Common myeloid progenitor, CD34-positive (primary cell): ENCODE results near the gene C6orf132.
A peak's percentile ranks its signal among the peaks of the same experiment; 100 is the strongest.
"Not testable (repeated sequence)": the region's sequence is repeated elsewhere in the genome, so short reads cannot be mapped to it uniquely, and the experiment has no call there.

Experiments used
- CTCF ChIA-PET: fragments of 350-600 bp; sonication (Branson Sonifier 250); formaldehyde crosslinking; loops from one replicate; lab custom pipeline; 2021; ENCODE audit warnings: antibody characterized with exemption; lab: Charles Lee
- POLR2A ChIA-PET: fragments of 350-600 bp; sonication (Branson Sonifier 250); formaldehyde crosslinking; loops from one replicate; lab custom pipeline; 2021; ENCODE audit warnings: antibody characterized with exemption; lab: Charles Lee
- DNase-seq, 3 donors: peaks; one replicate each; pipeline versions ENCODE4 v3.0.0 to v3.0.0-alpha.2; 2013
- H3K27ac ChIP-seq, 2 experiments: 1 replicate in 1 of 2; 2 replicates in 1 of 2; pipeline ENCODE4 v1.7.0; 2013; ENCODE audit warnings: inconsistent platforms in 2 of 2, low read length in 2 of 2, mild to moderate bottlenecking in 2 of 2, low read depth in 1 of 2, moderate library complexity in 1 of 2; ENCODE audit not compliant: severe bottlenecking in 2 of 2, insufficient read depth in 1 of 2, poor library complexity in 1 of 2
- H3K27me3 ChIP-seq, 5 experiments: replicated peaks in 2 of 5; 1 replicate in 3 of 5; 2 replicates in 2 of 5; pipeline versions ENCODE4 v1.6.1 to v1.7.0; 2013; ENCODE audit warnings: low read length in 4 of 5, mild to moderate bottlenecking in 2 of 5, moderate library complexity in 2 of 5, inconsistent platforms in 1 of 5; ENCODE audit not compliant: insufficient read depth in 5 of 5, control insufficient read depth in 4 of 5
- H3K36me3 ChIP-seq, 4 experiments: 1 replicate in 2 of 4; 2 replicates in 2 of 4; pipeline versions ENCODE4 v1.6.1 to v1.7.0; 2013; ENCODE audit warnings: low read length in 3 of 4, control low read depth in 1 of 4, mild to moderate bottlenecking in 1 of 4; ENCODE audit not compliant: control insufficient read depth in 4 of 4, insufficient read depth in 4 of 4
- H3K4me1 ChIP-seq, 4 experiments: 1 replicate in 3 of 4; 2 replicates in 1 of 4; pipeline versions ENCODE4 v1.6.1 to v1.7.1; 2013; ENCODE audit warnings: low read length in 3 of 4, mild to moderate bottlenecking in 3 of 4, control low read depth in 1 of 4, inconsistent platforms in 1 of 4, moderate library complexity in 1 of 4; ENCODE audit not compliant: control insufficient read depth in 4 of 4, insufficient read depth in 4 of 4; ENCODE audit errors: control extremely low read depth in 1 of 4
- H3K4me3 ChIP-seq, 7 experiments: 1 replicate in 4 of 7; 2 replicates in 3 of 7; pipeline versions ENCODE4 v1.5.1 to v1.7.0; 2013; ENCODE audit warnings: mild to moderate bottlenecking in 7 of 7, low read length in 6 of 7, moderate library complexity in 6 of 7, inconsistent platforms in 2 of 7, low read depth in 2 of 7, control low read depth in 1 of 7; ENCODE audit not compliant: insufficient read depth in 4 of 7, control insufficient read depth in 1 of 7; ENCODE audit errors: extremely low read depth in 1 of 7
- H3K9me3 ChIP-seq, 5 experiments: 1 replicate in 4 of 5; 2 replicates in 1 of 5; pipeline versions ENCODE4 v1.6.1 to v1.7.1; 2013; ENCODE audit warnings: low read length in 4 of 5, mild to moderate bottlenecking in 2 of 5, inconsistent platforms in 1 of 5, low read depth in 1 of 5, moderate library complexity in 1 of 5; ENCODE audit not compliant: control insufficient read depth in 4 of 5, insufficient read depth in 2 of 5; ENCODE audit errors: control extremely low read depth in 1 of 5
- WGBS: methylation state at CpG from one replicate; pipeline ENCODE4 v1.1.5; 2013; ENCODE audit not compliant: insufficient coverage; 5-methylcytosine and 5-hydroxymethylcytosine counted together

The C6orf132 gene

DNA sequence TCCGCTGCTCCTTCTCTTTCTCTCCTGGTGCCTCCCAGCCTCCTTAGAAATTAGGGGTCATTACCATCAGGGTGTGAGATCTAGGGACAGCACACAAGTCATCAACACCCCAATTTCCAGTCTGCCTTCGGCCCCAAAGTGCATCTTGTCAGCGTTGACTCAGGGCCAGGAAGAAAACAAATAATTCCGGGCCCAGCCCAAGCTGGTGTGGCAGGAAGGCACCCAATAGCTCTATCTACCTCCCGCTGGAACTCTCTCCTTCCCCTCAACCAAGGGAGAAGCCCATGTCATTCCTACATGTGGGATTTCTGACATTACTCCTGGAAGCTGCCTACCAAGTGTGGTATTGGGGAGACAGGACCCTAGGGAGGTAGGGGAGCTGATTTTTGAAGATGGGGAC, 11.5 kb upstream of the C6orf132 start:
- ChIA-PET CTCF (interaction anchor here (1.0 to 1.3 kb wide), 2 partner anchors 11 to 42 kb away, joined by 4 to 5 read pairs; no protein-coding TSS in a partner anchor), POLR2A (interaction anchor here (0.5 kb wide), 1 partner anchor 167 kb away, joined by 3 read pairs; no protein-coding TSS in a partner anchor)
- Histone ChIP-seq H3K27ac (no peak overlapping the region), H3K36me3 (no peaks in the 10 kb centered on the region), H3K9me3 (no peaks in the 10 kb centered on the region), H3K4me1 (no peaks in the 10 kb centered on the region), H3K4me3 (no peak overlapping the region), H3K27me3 (peaks cover 0 to 3% (median 0%) of the 10 kb centered on the region in 5 experiments)
- WGBS = 100% methylated on average over 2 of the region's 5 CpGs
- no peak for DNase-seq

DNA sequence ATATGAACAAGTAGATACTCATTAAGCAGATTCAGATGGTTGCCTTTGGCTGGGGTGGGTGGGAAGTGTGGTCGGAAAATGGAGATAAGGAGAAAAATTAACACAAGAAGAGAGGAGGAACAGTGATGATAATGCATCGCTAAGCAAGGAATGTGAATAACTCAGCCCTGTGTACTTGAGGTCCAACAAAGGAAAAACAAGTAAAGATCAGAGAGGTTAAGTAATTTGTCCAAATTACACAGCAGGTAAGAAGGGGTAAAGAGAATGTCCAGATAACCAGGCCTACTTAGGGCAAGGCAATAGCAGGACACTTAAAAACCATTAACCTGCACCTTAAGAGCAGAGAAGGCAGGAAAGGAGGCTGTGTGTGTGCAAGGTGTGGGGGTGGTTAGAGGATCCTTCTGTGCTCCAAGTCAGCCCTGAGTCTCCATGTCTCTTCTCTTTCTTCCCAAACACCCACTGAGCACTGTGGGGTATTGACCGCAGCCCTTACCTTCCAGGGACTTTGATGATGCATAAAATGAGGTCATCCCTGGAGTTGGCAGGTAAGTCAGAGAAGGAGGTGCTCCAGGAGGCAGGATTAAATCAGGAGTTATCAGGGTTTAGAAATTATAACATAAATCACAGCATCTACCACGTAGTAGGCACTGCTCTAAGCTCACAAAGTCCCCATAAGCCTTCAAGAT, 10.3 kb upstream of the C6orf132 start:
- H3K27ac ChIP-seq, POLR2A ChIA-PET, H3K4me1 ChIP-seq, H3K4me3 ChIP-seq, H3K9me3 ChIP-seq, DNase-seq, CTCF ChIA-PET, H3K27me3 ChIP-seq, H3K36me3 ChIP-seq: not testable (repeated sequence)
- WGBS = 96% methylated on average over 2 of the region's 4 CpGs

DNA sequence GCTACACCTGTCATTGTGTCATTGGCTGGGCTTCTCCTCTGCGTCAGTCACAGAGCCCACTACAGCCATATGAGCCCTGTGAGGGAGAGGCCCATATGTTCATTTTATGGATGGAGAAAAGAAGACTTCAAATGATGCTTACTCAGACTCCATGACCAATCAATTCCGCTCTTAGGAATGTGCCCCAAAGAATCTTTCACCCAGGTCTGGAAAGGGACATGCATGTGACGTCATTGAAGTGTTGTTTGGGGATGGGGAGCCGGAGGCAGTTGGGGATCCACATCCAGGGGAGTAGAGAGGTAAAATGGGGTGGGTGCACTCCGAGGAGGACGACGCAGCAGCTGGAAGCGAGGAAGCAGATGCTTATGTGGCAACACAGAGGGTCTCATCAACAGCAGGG, 9.6 kb upstream of the C6orf132 start:
- no peak for DNase-seq
- Histone ChIP-seq H3K27me3 (peaks cover 0 to 3% (median 0%) of the 10 kb centered on the region in 5 experiments), H3K4me1 (no peaks in the 10 kb centered on the region), H3K27ac (no peak overlapping the region), H3K9me3 (no peaks in the 10 kb centered on the region), H3K36me3 (no peaks in the 10 kb centered on the region), H3K4me3 (no peak overlapping the region)
- WGBS = 90% methylated on average over 2 of the region's 8 CpGs
- ChIA-PET CTCF (interaction anchor here (1.2 to 1.5 kb wide), 4 partner anchors 9 to 15 kb away, joined by 3 to 5 read pairs (median 4); no protein-coding TSS in a partner anchor), POLR2A (no interaction called here)

DNA sequence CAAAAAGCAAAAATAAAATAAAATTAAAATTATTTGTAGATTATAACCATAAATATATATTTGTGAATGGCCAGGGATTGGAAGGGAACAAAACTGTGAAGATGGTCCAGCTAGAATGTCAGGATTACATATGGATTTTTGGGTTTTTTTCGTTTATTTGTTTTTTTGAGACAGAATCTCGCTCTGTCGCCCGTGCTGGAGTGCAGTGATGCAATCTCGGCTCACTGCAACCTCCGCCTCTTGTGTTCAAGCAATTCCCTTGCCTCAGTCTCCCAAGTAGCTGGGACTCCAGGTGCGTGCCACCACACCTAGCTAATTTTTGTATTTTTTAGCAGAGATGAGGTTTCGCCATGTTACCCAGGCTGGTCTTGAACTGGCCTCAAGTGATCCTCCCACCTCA, 7.8 kb upstream of the C6orf132 start:
- no peak for DNase-seq
- Histone ChIP-seq H3K9me3 (no peaks in the 10 kb centered on the region), H3K27me3 (peaks cover 0 to 3% (median 0%) of the 10 kb centered on the region in 5 experiments), H3K4me3 (no peak overlapping the region), H3K4me1 (no peaks in the 10 kb centered on the region), H3K27ac (no peak overlapping the region), H3K36me3 (no peaks in the 10 kb centered on the region)
- 94% methylated on average over 7 of the region's 8 CpGs for WGBS
- POLR2A ChIA-PET = no interaction called here
- CTCF ChIA-PET = interaction anchor here (1.0 to 1.3 kb wide), 2 partner anchors 13 to 43 kb away, joined by 3 to 4 read pairs; no protein-coding TSS in a partner anchor

DNA sequence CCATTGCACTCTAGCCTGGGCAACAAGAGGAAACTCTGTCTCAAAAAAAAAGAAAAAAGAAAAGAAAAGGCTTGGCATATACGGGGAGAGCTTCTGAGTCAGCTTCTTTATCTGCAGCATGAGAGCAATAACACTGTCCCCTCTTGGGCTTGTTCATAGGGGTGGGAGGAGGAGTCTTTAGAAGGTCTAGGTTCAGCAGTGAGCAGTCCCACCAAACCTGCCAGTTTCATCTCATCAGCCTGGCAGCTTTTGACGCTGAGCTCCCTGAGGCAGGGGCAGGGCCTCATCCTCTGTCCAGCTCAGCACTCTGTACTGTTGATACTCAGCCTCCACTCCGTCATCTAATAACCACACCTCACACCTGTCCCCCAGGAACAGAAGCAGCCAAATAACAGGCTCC, 5.6 kb upstream of the C6orf132 start:
- Histone ChIP-seq H3K36me3 (no peaks in the 10 kb centered on the region), H3K4me3 (no peak overlapping the region), H3K27me3 (peaks cover 0 to 9% (median 2%) of the 10 kb centered on the region in 5 experiments), H3K4me1 (no peaks in the 10 kb centered on the region), H3K27ac (no peak overlapping the region), H3K9me3 (no peaks in the 10 kb centered on the region)
- ChIA-PET CTCF (interaction anchor here (0.9 to 1.6 kb wide), 4 partner anchors 9 to 20 kb away, joined by 3 to 6 read pairs (median 4); no protein-coding TSS in a partner anchor), POLR2A (interaction anchor here (0.6 to 1.0 kb wide), 2 partner anchors 21 to 98 kb away, joined by 3 read pairs; partner anchors contain the start of gene TAF8)
- 58% methylated on average over 2 of the region's 3 CpGs for WGBS
- DNase-seq = no peak

DNA sequence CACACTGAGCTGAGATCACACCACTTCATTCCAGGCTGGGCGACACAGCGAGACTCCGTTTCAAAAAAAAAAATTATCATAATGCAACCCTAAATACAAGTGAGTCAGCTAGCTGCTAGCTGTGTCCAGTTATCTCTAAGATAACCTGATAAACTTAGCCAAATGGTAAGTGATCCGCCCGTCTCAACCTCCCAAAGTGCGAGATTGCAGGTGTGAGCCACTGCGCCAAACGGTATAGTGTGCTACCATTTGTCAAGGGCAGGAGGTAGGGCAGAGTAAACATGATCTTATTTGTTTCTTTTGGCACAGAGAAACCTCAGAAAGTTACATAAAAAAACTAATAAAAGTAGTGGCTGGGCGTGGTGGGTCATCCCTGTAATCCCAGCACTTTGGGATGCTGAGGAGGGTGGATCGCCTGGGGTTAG, 4.7 kb upstream of the C6orf132 start:
- Histone ChIP-seq H3K4me3 (no peak overlapping the region), H3K27ac (no peak overlapping the region), H3K9me3 (no peaks in the 10 kb centered on the region), H3K4me1 (peaks cover 0 to 9% (median 8%) of the 10 kb centered on the region in 4 experiments), H3K36me3 (no peaks in the 10 kb centered on the region), H3K27me3 (peaks cover 0 to 18% (median 7%) of the 10 kb centered on the region in 5 experiments)
- WGBS = 96% methylated on average over 10 of the region's 10 CpGs
- CTCF ChIA-PET = interaction anchor here (0.9 to 2.3 kb wide), 3 partner anchors 8 to 18 kb away, joined by 3 to 6 read pairs (median 6); no protein-coding TSS in a partner anchor
- DNase-seq = no peak
- POLR2A ChIA-PET = no interaction called here

DNA sequence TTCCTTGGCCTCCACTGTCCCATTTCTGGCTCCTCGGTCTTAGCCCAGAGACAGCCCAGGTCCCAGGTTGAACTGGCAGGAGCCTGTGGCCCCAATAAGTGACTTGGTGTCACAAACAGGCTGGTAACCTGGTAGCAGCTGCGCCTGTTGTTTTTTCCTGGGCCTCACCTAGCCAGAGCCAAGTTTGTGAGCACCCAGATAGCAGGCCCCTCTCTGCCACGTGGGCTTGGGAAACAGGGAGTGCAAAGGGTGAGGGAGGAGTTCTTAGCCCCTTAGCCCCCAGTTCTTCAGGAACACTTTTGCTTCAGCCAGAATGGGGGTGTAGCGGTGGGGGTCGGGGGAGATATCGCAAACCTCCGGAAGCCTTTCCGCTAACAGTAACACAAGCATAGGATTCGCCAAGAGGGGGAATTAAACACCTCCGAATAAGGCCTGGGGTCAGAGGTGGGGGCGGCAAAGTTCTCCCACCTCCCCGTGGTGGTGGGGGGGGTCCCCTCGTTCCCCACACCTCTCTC, 760 bp downstream of the C6orf132 start:
- ChIA-PET POLR2A (no interaction called here), CTCF (no interaction called here)
- peak overlapping the region in 5 of 7 experiments; percentile 47 to 79 (median 68) for H3K4me3 ChIP-seq
- no peaks in the 10 kb centered on the region for H3K9me3 ChIP-seq
- WGBS = 67% methylated on average over 6 of the region's 13 CpGs
- H3K4me1 ChIP-seq = peaks cover 0 to 34% (median 29%) of the 10 kb centered on the region in 4 experiments
- DNase-seq = no peak
- no peak overlapping the region for H3K27ac ChIP-seq
- H3K27me3 ChIP-seq = peaks cover 0 to 26% (median 11%) of the 10 kb centered on the region in 5 experiments
- no peaks in the 10 kb centered on the region for H3K36me3 ChIP-seq
